CD4-positive, alpha-beta T cell treated with Interleukin-17A for 4 hours (primary cell): ENCODE measurements around the gene FOXF1.

Experiments
- DNase-seq: peaks from one replicate; pipeline ENCODE4 v3.0.0-alpha.2; 2020; ENCODE audit warnings: mixed read lengths

FOXF1 gene

GRCh38 chr16:86510465-86511261 lies at the start of gene FOXF1:
FOXF1 (plus strand) TSS chr16:86510527; CDS start chr16:86510570, 43 bp downstream.
- DNase-seq, result no peak

GRCh38 chr16:86461037-86461436 lies 49.3 kb upstream of the FOXF1 start:
- DNase-seq, result no peak

DNA sequence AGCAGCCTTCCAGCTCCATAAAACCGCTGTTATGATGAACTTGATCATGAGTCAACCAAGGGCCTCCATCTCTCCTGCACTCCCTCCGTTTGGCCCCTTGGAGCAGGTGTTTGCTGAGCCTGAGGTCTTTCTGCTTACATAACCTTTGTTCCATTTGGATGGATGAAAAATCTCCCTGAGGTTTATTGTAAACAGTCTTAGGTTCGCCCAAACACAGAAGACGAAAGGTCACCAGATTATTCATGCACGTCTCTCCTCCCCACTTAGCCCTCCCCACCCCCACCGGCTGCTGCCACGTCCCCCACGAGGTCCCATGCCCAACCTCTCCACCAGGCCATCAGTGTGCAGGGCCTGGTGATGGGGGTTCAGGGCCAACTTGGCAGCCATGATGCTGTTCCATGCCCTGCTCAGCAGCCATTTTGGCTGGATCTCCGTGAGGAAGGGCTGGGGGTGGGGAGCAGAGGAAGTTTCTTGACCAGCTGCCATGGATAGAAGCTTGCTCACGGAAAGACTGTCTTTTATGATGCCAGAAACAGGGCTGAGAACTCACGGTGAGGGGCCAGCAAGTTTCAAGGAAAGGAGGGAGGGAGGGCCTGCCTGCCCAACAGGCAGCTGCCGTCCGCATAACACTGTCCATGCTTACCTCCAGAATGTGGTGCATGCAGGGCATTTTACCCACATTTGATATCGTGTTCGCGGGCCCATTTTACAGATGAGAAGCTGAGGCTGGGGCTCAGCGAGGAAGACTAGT lies 47.8 kb upstream of the FOXF1 start:
- no peak for DNase-seq

DNA sequence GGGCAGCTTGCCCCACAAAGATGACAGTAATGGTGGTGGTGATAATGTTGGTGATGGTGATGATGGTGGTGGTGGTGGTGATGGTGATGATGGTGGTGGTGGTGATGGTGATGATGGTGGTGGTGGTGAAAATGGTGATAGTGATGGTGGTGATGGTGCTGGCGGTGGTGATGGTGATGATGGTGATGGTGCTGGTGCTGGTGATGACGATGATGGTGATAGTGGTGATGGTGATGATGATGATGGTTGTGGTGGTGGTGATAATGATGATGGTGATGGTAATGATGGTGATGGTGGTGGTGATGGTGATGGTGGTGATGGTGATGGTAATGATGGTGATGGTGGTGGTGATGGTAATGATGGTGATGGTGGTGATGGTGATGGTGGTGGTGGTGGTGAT lies 46.3 kb upstream of the FOXF1 start:
- DNase-seq, result no peak

DNA sequence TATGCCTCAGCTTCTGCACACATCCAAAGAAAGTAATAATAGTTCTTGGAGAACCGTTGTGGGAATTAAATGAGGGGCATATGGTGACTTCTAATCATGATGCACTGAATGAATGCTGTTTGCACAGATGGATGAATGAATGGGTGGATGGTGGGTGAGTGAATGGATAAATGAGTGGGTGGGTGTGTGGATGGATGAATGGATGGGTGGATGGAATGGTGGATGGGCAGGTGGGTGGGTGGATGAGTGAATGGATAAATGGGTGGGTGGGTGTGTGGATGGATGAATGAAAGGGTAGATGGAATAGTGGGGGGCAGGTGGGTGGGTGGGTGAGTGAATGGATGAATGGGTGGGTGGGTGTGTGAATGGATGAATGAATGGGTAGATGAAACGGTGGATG lies 44.9 kb upstream of the FOXF1 start:
- DNase-seq, result no peak

DNA sequence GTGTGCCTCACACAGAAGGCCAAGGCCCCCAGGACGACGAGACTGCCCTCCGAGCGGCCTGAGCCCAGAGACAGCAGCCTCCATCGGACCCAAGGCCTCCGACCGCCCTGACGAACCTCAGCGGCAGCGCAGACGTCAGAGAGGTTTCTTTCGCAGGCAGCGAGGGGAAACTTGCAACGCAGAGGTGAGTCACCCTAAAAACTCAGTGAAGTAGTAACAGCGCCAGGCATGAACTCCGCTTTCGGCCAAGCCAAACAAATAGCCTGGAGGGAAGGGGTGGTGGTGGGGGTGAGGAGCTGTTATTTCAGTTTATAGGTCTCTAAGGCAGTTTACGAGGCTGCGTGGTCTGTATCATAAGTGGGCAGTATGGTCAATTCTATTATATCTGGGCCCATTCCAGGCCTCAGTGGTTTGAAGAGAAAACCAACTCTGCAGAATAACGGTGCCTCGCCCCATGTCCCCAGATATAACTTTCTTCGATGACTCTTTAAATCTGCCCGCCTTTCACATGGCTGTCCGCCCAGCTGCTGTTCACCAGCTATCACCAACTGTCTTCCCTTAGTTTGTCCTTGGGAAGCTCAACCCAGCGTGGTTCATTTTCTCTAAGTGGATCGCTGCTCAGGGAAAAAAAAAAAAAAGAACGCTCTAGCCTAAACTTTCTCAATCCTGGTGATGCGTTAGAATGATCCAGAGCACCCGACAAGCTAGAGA lies 43.5 kb upstream of the FOXF1 start:
- DNase-seq, result no peak

DNA sequence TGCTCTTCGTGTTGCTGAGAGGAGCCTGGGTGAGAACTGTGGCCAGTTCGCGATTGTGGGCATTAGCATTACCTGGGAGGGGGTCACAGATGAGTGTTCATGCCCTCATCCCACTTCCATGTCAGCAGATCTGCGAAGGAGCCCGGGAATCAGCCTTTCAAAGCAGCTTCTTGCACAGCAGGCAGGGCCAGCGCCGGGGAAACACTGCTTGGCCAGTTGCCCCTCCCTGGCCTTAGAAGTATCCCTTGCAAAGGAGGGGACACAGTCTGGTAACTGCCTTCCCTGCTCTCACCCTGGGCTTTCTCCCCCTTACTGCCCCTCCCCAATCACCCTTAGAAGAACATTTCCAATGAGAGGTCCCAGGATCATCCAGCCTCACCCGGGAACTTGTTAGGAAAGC lies 42.8 kb upstream of the FOXF1 start:
- DNase-seq, result no peak

DNA sequence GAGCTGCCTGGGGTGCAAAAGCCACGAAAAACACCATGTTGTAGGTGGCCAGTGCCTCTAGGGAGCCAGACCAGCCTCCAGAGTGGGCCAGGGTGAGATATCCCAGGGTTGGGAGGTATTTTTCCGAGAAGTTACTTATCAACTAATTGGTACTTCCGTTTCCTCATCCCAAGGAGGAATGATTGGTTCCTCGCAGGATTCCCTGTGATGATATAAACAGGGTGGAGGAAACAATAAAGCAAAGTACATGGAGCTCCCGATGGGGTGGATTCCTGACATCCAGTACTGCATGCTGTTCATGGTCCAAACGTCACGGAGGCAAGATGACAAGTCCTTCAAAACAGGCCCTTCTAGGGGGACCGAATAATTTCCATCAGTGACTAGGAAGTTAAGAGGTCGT lies 39.4 kb upstream of the FOXF1 start:
- DNase-seq, result no peak

GRCh38 chr16:86471896-86472295 lies 38.4 kb upstream of the FOXF1 start:
- DNase-seq, result no peak

DNA sequence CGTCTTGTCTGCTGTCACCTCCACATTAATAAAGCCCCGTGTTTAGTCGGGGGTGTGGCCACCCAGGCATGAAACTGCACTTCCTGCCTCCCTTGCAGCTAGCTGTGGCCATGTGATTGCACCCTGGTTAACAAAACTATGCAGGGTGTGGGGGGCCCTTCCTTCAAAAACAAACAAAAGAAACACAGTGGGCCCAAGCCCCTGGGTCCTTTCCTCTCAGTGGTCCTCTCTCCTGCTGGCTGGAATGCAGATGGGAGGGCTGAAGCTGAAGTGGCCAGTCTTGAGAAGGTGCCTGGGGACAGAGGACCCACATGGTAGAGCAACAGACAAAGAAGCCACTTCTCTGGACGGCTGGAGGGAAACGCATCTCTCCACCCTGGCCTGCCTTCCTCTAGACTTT lies 38.0 kb upstream of the FOXF1 start:
- no peak for DNase-seq

DNA sequence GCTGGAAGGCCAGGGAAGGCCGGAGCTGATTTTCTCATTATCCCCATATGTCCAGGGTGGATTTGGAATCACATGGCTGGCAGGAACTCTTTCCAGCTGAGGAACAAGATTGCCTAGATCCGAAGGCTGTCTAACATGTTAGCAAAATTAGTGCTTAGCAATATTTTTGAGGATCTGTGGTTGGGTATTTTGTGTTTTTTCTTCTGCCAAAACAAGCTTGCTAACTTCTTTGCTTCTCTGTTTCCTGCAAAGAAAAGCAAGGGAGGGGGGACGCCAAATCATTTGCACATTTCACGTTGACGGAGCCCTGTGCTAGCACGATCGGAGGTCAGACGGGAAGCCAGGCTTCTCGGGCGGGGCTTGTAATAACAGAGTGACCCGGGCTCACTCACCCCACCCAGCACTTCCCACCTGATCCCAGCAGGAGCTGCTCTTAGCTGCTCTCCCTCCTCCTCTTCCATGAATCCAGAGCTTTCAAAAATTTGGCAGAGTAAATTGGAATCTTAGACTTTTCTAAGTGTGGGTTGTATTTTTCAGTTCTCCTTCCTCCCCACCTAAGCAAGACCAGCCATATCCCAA lies 33.3 kb upstream of the FOXF1 start:
- DNase-seq, result no peak

DNA sequence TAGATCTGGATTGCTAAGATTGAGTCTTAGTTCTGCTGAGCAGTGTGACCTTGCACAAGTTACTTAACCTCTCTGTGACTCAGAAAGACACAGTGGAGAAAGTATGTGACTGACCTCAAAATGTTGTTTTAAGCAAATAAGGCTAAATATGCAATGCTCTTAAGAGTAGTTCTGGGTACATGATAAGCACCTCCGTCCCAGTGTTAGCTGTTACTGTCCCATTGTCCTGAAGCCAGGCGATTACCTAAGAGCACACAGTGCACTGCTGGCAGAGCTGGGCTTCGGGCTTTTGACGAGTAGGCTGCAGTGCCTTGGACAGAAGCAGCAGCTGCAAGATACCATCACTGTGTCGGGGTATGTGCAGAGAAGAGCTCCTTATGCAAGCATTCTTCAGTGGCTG lies 32.7 kb upstream of the FOXF1 start:
- DNase-seq, result no peak

DNA sequence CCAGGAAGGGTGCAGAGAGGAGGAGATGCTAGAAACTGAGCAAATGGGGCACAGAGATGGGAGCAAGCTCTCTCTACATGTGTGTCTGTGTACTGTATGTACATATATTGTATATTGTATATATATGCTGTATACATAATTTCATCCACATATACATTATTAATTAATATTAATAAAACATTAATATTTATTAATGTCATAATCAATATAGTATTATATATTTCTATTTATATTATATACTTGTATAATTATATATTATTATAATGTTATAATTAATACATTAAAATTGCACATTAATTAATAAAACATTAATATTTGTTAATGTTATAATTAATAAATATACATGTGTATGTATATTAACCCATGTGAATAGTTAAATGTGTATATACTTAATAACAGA lies 31.5 kb upstream of the FOXF1 start:
- no peak for DNase-seq

- DNase-seq, result no peak
Observed at GRCh38 chr16:86479419-86479818, 30.9 kb upstream of the FOXF1 start.

GRCh38 chr16:86480444-86480843 lies 29.9 kb upstream of the FOXF1 start:
- DNase-seq, result no peak

DNA sequence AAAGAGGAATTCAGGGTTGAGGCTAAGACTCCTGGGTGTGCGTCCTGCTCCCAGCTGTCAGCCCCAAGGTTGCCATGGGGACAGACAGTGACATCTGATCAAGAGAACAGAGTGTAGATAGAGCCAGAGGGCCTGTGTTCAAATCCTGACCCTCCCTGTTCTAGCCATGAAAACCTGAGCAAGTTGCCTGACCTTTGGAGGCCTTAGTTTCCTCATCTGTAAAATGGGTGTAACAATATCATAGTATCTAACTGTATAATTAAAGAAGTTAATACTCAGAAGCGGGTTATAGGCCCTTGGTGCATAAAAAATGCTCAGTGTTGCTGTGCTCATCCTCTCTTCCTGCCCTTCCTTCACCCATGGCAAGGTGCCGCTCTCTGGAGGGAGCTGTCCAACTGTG lies 28.7 kb upstream of the FOXF1 start:
- no peak for DNase-seq

GRCh38 chr16:86484240-86484639 lies 26.1 kb upstream of the FOXF1 start:
- DNase-seq, result no peak

DNA sequence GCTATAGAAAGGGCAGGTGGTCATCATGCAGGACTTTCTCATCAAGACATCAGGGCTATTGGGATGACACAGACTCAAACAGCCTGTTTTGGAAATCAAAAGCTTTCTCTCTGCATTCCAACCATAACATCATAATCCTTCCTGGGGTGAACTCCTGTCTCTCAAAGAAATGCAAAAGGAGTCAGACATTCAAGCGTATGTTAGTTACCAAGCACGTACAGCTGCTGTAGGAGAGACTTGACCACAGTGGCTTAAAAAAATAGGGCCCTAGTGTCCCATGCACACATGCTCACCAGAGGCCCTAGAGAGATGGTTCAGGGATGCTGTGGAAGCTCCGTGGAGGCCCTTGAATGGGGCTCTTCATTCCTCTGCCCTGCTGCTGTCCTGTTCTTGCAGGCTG lies 24.6 kb upstream of the FOXF1 start:
- no peak for DNase-seq

- no peak for DNase-seq
Observed at GRCh38 chr16:86490859-86491639, 19.3 kb upstream of the FOXF1 start.

DNA sequence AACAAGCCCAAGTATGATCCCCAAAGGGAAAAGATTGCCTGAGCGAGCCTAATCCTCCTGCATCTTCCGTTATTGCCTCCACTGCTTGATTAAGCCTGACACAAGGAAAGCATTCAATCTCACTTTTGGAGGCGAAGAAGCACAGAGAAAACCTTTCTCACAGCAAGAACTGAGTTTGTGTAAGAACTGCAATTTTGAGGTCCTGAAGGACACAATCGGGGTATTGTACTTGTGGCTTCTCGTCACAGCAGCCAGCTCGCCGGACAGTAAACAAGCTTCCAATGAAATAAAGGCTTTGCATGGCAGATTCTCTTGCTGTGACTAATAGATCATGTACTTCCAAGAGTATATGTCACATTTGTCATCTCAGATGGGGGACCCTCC lies 18.7 kb upstream of the FOXF1 start:
- no peak for DNase-seq

DNA sequence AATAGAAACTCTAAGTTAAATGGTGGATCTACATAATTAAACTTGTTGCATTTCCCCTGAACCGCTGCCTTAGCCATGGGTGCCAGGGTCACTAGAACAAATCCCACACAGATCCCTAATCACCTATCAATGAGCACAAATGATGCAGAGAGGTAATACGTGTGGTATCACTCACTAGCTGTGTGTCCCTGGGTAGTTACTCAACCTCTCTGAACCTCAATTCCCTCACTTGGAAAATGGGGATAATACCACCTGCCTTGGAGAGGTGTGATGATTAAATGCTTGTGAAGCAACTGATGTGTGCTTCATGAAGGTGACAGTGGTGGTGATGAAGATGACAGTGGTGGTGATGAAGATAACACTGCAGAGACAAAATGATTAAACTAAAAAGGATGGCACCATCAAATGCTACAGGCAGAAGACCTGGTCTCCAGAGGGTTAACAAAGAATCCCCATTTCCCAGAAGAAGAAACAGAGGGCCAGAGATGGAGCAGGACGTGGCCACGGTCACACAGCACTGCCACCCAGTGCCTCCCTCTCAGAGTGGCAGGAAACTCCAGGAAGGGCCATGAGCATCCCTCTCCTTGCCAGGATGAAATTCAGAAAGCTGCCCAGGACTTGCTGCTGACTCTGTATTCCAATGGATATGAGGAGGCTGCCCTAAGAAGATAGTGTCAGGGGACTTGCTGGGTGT lies 17.9 kb upstream of the FOXF1 start:
- DNase-seq, result no peak
